ENCODE measurements around the gene IQUB.

DNA sequence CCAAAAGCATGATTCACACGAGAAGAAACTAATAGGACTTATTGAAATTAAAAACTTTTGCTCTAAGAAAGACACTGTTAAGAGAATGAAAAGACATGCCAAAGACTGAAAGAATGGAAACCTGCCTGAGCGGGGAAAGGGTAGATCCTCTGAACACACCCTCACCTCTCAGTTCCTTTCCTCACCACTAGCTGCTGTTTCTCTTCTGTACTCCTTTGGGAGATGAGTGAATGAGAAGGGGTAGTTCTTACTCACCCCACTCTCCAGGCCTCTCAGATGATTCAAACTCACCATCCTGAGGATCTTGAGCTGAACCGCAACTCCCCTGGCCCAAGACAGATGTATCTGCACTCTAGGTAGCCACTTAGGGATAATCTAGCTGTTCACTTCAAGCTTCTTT, 41.9 kb downstream of the IQUB start:
- TF ChIP-seq POLR2A (IDR thresholded peaks at IDR 0.05; ENCODE audit: low read depth, low read length) (no peak), TAF1 (IDR thresholded peaks at IDR 0.05; ENCODE audit: borderline replicate concordance, low read depth, low read length) (no peak)
